ENCODE results near the gene KRTAP4-1. TPM values are rescaled to one million over a fixed set of nuclear protein-coding genes. Genes with fewer than 3 reads are reported as not detected.
"Not testable (repeated sequence)": the region's sequence is repeated elsewhere in the genome, so short reads cannot be mapped to it uniquely, and the experiment has no call there.

The KRTAP4-1 gene
- total and polyA plus RNA-seq, 12 donors: not detected

- Histone ChIP-seq H3K27ac (no peak overlapping the region), H3K36me3 (no peaks in the 10 kb centered on the region), H3K4me3 (no peak overlapping the region), H3K27me3 (peaks cover 0 to 34% (median 12%) of the 10 kb centered on the region in 7 donors), H3K9me3 (no peaks in the 10 kb centered on the region), H3K4me1 (no peaks in the 10 kb centered on the region)
- no peak for DNase-seq
- TF ChIP-seq CTCF (IDR thresholded peaks at IDR 0.05): no peak
- ATAC-seq: no peak
- intact Hi-C loops (cut with DNase I): no loop called here
- 63 to 76% methylated on average over 2 of the region's 2 CpGs for WGBS, 2 donors
Measured at GRCh38 chr17:41151525-41151924, 33.2 kb downstream of the KRTAP4-1 start.

GRCh38 chr17:41150026-41150425 is 34.7 kb downstream of the KRTAP4-1 start:
- no peak for TF ChIP-seq CTCF (IDR thresholded peaks at IDR 0.05)
- ATAC-seq (no peak), DNase-seq (no peak)
- no peak overlapping the region for H3K4me3 ChIP-seq
- peaks cover 0 to 26% (median 9%) of the 10 kb centered on the region in 7 donors for H3K27me3 ChIP-seq
- WGBS, 2 donors: 77 to 81% methylated on average over 4 of the region's 4 CpGs
- H3K4me1 ChIP-seq: no peaks in the 10 kb centered on the region
- H3K27ac ChIP-seq: no peak overlapping the region
- no peaks in the 10 kb centered on the region for H3K36me3 ChIP-seq
- H3K9me3 ChIP-seq: no peaks in the 10 kb centered on the region
- intact Hi-C loops (cut with DNase I): no loop called here

- ATAC-seq (no peak), DNase-seq (no peak)
- WGBS, 2 donors: 47 to 56% methylated on average over 2 of the region's 2 CpGs
- no peak for TF ChIP-seq CTCF (IDR thresholded peaks at IDR 0.05)
- Histone ChIP-seq H3K27ac (no peak within 1 kb of the TSS), H3K27me3 (peaks cover 0 to 26% (median 9%) of the 10 kb centered on the region in 7 donors), H3K36me3 (no peaks in the 10 kb centered on the region), H3K9me3 (no peaks in the 10 kb centered on the region), H3K4me3 (no peak within 1 kb of the TSS), H3K4me1 (no peaks in the 10 kb centered on the region)
- intact Hi-C loops (cut with DNase I): no loop called here
Measured at GRCh38 chr17:41149652-41149985, 35.1 kb downstream of the KRTAP4-1 start, which contains the start of gene KRTAP4-5. TSS of gene KRTAP4-5 (minus strand) at chr17:41149825. CDS start at chr17:41149767, 58 bp downstream.

GRCh38 chr17:41148971-41149651 is 35.6 kb downstream of the KRTAP4-1 start:
- H3K27me3 ChIP-seq: peaks cover 0 to 25% (median 9%) of the 10 kb centered on the region in 7 donors
- ATAC-seq; H3K36me3 ChIP-seq; H3K4me1 ChIP-seq; H3K9me3 ChIP-seq; intact Hi-C loops (cut with DNase I); H3K4me3 ChIP-seq; DNase-seq; H3K27ac ChIP-seq: not testable (repeated sequence)
- 72 to 78% methylated on average over 10 of the region's 10 CpGs for WGBS, 2 donors

- H3K9me3 ChIP-seq: peaks cover 0 to 18% (median 5%) of the 10 kb centered on the region in 11 donors
- 85 to 92% methylated on average over 2 of the region's 2 CpGs for WGBS, 2 donors
- no peaks in the 10 kb centered on the region for H3K36me3 ChIP-seq
- ATAC-seq (no peak), DNase-seq (no peak)
- no peak overlapping the region for H3K27ac ChIP-seq
- no peak overlapping the region for H3K4me3 ChIP-seq
- no peaks in the 10 kb centered on the region for H3K4me1 ChIP-seq
- TF ChIP-seq CTCF (IDR thresholded peaks at IDR 0.05): no peak
- H3K27me3 ChIP-seq: peaks cover 0 to 15% (median 9%) of the 10 kb centered on the region in 7 donors
- intact Hi-C loops (cut with DNase I): no loop called here
Measured at GRCh38 chr17:41147531-41148204, 37.0 kb downstream of the KRTAP4-1 start.

Measured in heart right ventricle (tissue), 16 donors.